Measurements from ENCODE around the gene GUCY2D.
A peak's percentile ranks its signal among the peaks of the same experiment; 100 is the strongest.

The GUCY2D gene

GRCh38 chr17:8062435-8062806, 60.0 kb downstream of the GUCY2D start:
- H3K9me3 ChIP-seq (ENCODE audit: low read depth, low read length): no peaks in the 10 kb centered on the region
- DNase-seq (ENCODE audit: low read depth, low spot score): no peak
- peak overlapping the region; percentile 23; the same call in 1 of the 2 replicates for H3K4me3 ChIP-seq
- TF ChIP-seq FOXP2 (optimal IDR thresholded peaks at IDR 0.05; ENCODE audit: control extremely low read depth, extremely low read length, insufficient read depth): no peak
- no peak for TF ChIP-seq POLR2AphosphoS5 (IDR thresholded peaks at IDR 0.05; ENCODE audit: borderline replicate concordance, low read depth, low read length)
- no peak for TF ChIP-seq EZH2 (IDR thresholded peaks at IDR 0.05)
- no peak overlapping the region for H3K27ac ChIP-seq
- peak overlapping the region; percentile 47 for H3K9ac ChIP-seq (ENCODE audit: insufficient read length)
- H3K36me3 ChIP-seq (ENCODE audit: insufficient read depth, low read length): no peaks in the 10 kb centered on the region

DNA sequence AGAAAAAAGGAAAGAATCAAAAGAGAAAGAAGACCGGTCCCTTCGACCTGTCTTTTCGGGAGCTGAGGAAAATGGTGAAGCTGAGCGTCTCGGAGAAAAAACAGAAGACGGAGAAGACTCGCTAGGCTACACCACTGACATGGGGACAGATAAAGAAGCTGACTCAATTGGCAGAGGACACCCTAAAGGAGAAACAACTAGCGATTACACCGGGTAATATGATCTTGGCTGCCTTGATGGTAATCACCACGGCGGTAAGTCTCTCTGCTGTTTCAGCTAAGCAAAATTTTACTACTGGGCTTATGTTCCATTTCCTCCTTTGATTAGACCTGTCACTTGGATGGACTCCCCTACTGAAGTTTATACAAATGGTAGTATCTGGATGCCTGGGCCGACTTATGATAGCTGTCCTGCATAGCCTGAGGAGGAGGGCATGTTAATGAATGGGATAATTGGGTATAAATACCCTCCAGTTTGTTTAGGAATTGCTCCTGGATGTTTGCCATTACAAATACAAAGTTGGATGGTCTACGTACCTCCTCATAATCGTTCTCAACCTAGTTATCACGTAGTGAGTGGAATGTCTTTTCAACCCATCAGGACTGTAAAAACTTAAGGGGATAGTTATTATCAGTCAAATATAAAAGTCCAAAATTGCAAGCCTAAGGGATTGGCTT, 60.5 kb downstream of the GUCY2D start:
- no peaks in the 10 kb centered on the region for H3K36me3 ChIP-seq (ENCODE audit: insufficient read depth, low read length)
- H3K9me3 ChIP-seq (ENCODE audit: low read depth, low read length): no peaks in the 10 kb centered on the region
- peak overlapping the region; percentile 23; the same call in 1 of the 2 replicates for H3K4me3 ChIP-seq
- no peak overlapping the region for H3K27ac ChIP-seq
- no peak for TF ChIP-seq EZH2 (IDR thresholded peaks at IDR 0.05)
- no peak for TF ChIP-seq FOXP2 (optimal IDR thresholded peaks at IDR 0.05; ENCODE audit: control extremely low read depth, extremely low read length, insufficient read depth)
- no peak for TF ChIP-seq POLR2AphosphoS5 (IDR thresholded peaks at IDR 0.05; ENCODE audit: borderline replicate concordance, low read depth, low read length)
- no peak for DNase-seq (ENCODE audit: low read depth, low spot score)
- H3K9ac ChIP-seq (ENCODE audit: insufficient read length): no peak overlapping the region

GRCh38 chr17:8063761-8064534, 61.5 kb downstream of the GUCY2D start:
- Histone ChIP-seq H3K9me3 (ENCODE audit: low read depth, low read length) (no peaks in the 10 kb centered on the region), H3K27ac (no peak overlapping the region), H3K36me3 (ENCODE audit: insufficient read depth, low read length) (no peaks in the 10 kb centered on the region), H3K9ac (ENCODE audit: insufficient read length) (no peak overlapping the region), H3K4me3 (no peak overlapping the region)
- TF ChIP-seq EZH2 (IDR thresholded peaks at IDR 0.05): no peak
- TF ChIP-seq POLR2AphosphoS5 (IDR thresholded peaks at IDR 0.05; ENCODE audit: borderline replicate concordance, low read depth, low read length): no peak
- no peak for TF ChIP-seq FOXP2 (optimal IDR thresholded peaks at IDR 0.05; ENCODE audit: control extremely low read depth, extremely low read length, insufficient read depth)
- DNase-seq (ENCODE audit: low read depth, low spot score): no peak

GRCh38 chr17:8064561-8065019, 62.2 kb downstream of the GUCY2D start:
- Histone ChIP-seq H3K9me3 (ENCODE audit: low read depth, low read length) (no peaks in the 10 kb centered on the region), H3K36me3 (ENCODE audit: insufficient read depth, low read length) (no peaks in the 10 kb centered on the region), H3K27ac (no peak overlapping the region), H3K4me3 (no peak overlapping the region), H3K9ac (ENCODE audit: insufficient read length) (no peak overlapping the region)
- TF ChIP-seq EZH2 (IDR thresholded peaks at IDR 0.05) (no peak), POLR2AphosphoS5 (IDR thresholded peaks at IDR 0.05; ENCODE audit: borderline replicate concordance, low read depth, low read length) (no peak), FOXP2 (optimal IDR thresholded peaks at IDR 0.05; ENCODE audit: control extremely low read depth, extremely low read length, insufficient read depth) (no peak)
- no peak for DNase-seq (ENCODE audit: low read depth, low spot score)

DNA sequence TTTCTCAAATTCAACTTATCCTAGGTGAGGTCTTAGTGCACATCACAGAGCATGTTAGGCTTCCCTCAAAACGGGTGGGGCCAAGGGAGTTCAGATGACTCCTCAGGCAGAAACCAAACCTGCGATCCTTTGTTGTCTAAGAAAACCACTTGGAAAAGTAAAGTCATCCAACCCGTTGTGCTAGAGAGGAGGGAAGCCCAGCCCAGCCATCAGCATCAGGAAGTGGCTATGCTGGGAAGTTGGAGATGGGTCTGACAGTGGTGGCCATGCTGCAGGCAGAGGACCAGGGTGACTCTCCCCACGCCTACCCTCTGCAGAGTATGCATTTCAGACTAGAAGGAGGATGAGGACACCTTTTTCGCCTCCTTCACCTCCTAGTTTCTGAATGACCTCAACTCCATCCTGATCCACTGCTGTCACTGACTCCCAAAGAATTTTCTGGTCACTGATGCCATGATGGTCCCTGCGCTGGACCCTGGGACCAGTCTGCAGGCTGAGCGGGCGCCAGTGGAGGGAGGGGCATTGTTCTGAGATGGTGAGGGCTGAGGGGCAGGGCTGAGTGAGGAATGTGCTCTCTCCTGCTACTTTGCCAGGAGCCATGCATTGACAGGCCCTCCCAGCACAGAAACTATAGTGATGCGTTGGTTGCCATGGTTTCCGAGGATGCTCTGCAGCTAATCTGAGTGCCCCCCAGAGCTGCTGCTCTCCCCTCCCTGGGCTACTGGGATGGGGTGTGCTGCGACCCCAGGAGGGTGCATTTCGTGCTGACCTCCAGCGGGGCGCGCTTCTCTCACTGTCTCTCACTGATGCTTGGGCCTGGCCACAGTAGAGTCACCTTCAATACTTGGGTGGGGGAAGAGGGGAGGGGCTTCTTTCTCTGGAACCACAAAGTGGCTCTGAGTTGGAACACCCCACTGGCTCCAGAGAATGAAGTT, 64.7 kb downstream of the GUCY2D start:
- Histone ChIP-seq H3K36me3 (ENCODE audit: insufficient read depth, low read length) (no peaks in the 10 kb centered on the region), H3K27ac (no peak overlapping the region), H3K9me3 (ENCODE audit: low read depth, low read length) (no peaks in the 10 kb centered on the region), H3K4me3 (no peak overlapping the region), H3K9ac (ENCODE audit: insufficient read length) (no peak overlapping the region)
- TF ChIP-seq POLR2AphosphoS5 (IDR thresholded peaks at IDR 0.05; ENCODE audit: borderline replicate concordance, low read depth, low read length) (no peak), EZH2 (IDR thresholded peaks at IDR 0.05) (no peak), FOXP2 (optimal IDR thresholded peaks at IDR 0.05; ENCODE audit: control extremely low read depth, extremely low read length, insufficient read depth) (no peak)
- no peak for DNase-seq (ENCODE audit: low read depth, low spot score)

- Histone ChIP-seq H3K36me3 (ENCODE audit: insufficient read depth, low read length) (no peaks in the 10 kb centered on the region), H3K27ac (no peak overlapping the region), H3K9ac (ENCODE audit: insufficient read length) (no peak overlapping the region), H3K9me3 (ENCODE audit: low read depth, low read length) (no peaks in the 10 kb centered on the region), H3K4me3 (no peak overlapping the region)
- no peak for TF ChIP-seq FOXP2 (optimal IDR thresholded peaks at IDR 0.05; ENCODE audit: control extremely low read depth, extremely low read length, insufficient read depth)
- no peak for TF ChIP-seq POLR2AphosphoS5 (IDR thresholded peaks at IDR 0.05; ENCODE audit: borderline replicate concordance, low read depth, low read length)
- TF ChIP-seq EZH2 (IDR thresholded peaks at IDR 0.05): no peak
- no peak for DNase-seq (ENCODE audit: low read depth, low spot score)
These were observed 65.4 kb downstream of the GUCY2D start for GRCh38 chr17:8067806-8068205.

DNA sequence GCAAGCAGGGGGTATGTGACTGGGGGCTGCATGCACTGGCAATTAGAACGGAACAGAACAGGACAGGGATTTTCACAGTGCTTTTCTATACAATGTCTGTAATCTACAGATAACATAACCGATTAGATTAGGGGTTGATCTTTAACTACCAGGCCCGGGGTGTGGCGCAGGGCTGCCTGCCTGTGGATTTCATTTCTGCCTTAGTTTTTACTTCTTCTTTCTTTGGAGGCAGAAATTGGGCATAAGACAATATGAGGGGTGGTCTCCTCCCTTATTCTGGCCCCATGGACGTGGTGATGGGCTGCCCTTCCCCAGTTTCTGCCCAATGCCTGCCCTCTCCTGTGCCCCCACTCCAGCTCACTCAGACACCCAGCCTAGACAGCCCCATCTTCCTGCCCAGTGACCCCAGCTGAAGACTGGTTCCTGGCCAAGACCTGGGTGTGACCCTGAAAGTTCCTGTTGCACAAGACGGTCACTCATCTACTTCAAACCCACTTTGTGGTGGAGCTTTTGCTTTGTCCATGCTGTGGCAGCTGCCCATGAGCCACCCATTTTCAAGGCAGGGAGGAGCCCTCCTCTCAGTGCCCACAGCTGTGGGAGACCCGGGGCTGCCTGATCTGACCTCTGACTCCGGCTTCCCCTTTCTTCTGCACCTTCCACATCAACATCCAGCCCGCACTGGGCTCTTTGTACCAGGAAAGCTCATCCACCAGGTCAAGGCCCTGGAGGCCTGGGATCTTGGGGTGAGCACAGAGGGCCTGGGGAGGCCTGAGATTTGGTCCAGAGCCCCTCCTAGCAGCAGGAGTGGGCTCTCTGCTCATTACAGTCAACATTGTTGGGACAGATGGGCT, 66.5 kb downstream of the GUCY2D start:
- no peak overlapping the region for H3K27ac ChIP-seq
- H3K4me3 ChIP-seq: no peak overlapping the region
- DNase-seq (ENCODE audit: low read depth, low spot score): no peak

More for the DNA sequence above, 66.5 kb downstream of the GUCY2D start:
- no peaks in the 10 kb centered on the region for H3K36me3 ChIP-seq (ENCODE audit: insufficient read depth, low read length)
- H3K9me3 ChIP-seq (ENCODE audit: low read depth, low read length): no peaks in the 10 kb centered on the region
- TF ChIP-seq POLR2AphosphoS5 (IDR thresholded peaks at IDR 0.05; ENCODE audit: borderline replicate concordance, low read depth, low read length) (no peak), EZH2 (IDR thresholded peaks at IDR 0.05) (no peak), FOXP2 (optimal IDR thresholded peaks at IDR 0.05; ENCODE audit: control extremely low read depth, extremely low read length, insufficient read depth) (no peak)
- no peak overlapping the region for H3K9ac ChIP-seq (ENCODE audit: insufficient read length)

Measured in SK-N-MC (cell line).